GOT3 (cell line): ENCODE measurements around the gene FRMD4A.
"Not testable (repeated sequence)": the region's sequence is repeated elsewhere in the genome, so short reads cannot be mapped to it uniquely, and the experiment has no call there.

Source experiments
- DNase-seq: peaks from one replicate; lab custom pipeline; 2025; ENCODE audit warnings: mixed read lengths; lab: John Stamatoyannopoulos, UW

The FRMD4A gene

DNA sequence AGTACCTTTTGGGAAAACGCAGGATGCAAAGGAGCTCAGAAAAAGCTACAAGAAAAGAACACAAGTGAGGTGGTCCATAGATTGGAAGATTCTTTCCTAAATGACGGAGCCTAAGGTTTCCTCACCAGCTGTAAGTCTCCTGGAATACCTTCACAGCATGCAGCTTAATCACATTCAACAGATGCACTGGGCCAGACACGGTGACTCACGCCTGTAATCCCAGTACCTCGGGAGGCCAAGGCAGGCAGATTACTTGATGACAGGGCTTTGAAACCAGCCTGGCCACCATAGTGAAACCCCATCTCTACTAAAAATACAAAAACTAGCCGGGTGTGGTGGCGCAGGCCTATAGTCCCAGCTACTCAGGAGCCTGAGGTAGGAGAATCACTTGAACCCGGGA is 228.7 kb downstream of the FRMD4A start:
- no peak for DNase-seq

GRCh38 chr10:14099885-14100284 is 230.8 kb downstream of the FRMD4A start:
- no peak for DNase-seq

- no peak for DNase-seq
Observed at GRCh38 chr10:14093730-14094484, 236.8 kb downstream of the FRMD4A start.

GRCh38 chr10:14092799-14093198 is 237.9 kb downstream of the FRMD4A start:
- no peak for DNase-seq

DNA sequence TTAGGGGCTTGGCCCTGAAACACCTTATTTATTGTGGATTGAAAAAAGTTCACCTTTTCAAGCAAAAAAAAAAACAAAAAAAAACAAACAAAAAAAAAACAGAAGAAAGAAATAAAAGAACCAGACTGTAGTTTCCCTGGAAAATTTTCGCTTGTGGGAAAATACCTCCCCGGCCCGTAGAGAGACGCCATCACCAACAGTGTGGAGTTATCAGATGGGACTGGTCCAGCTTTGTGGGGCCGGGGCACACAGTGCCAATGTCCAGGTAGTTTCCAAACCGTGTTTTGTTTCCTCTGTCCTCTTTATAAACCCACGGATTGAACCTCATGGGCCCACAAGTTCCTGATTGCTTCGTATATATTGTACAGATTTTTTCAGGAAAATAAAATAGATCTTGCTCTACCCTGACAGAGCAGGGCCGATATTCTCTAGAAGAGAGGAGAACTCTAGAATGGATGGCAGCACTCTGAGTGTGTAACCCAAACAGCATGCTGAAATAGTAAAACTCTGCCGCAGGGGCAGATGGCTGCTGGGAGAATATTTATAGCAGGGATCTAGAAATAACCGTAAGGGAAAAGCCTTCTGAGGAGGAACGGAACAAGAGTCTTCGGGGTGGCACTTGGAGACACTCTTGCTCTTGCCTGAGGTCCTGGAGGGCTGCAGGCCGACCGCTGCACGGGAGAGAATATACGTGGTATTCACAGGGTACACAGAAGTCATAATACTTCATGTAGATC is 241.0 kb downstream of the FRMD4A start:
- no peak for DNase-seq

- DNase-seq: no peak
Observed at GRCh38 chr10:14087566-14087965, 243.2 kb downstream of the FRMD4A start.

DNA sequence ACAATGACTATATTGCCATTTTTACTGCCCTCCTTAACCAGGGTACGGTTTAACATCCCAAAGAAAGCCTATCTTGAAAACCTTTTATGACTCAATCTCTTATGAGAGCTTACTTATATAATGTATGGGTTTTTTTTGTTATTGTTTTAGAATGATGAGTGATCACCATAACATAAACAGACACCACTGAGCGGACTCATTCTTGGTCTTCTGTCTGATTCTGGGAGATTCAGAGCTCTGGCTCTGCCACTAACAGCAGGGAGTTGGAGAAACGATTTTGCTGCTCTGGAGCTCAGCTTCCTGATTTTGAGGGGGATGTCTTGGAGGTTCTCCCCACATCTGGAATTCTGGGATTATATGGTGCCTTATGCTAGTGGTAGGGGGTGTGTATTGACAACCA is 244.1 kb downstream of the FRMD4A start:
- no peak for DNase-seq

- DNase-seq: no peak
Observed at GRCh38 chr10:14084875-14085274, 245.8 kb downstream of the FRMD4A start.

DNA sequence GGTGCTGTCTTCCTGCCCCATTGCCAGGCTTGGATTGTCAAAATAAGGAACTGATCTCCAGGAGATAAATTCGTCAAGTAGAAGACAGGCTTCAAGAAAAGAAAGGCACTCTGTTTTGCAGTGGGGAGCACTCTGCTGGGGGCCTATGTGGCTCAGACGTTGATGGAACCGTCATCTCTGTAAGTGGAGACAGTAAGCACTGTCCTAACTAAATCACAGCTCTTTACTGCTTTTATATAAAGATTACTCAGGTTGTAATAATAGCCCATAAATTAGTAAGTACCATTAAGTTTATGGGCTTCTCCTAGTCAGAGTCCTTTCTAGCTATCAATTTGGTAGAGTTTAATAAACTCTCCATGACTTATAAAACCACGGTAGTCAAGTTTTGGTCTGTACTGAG is 249.9 kb downstream of the FRMD4A start:
- DNase-seq: no peak

DNA sequence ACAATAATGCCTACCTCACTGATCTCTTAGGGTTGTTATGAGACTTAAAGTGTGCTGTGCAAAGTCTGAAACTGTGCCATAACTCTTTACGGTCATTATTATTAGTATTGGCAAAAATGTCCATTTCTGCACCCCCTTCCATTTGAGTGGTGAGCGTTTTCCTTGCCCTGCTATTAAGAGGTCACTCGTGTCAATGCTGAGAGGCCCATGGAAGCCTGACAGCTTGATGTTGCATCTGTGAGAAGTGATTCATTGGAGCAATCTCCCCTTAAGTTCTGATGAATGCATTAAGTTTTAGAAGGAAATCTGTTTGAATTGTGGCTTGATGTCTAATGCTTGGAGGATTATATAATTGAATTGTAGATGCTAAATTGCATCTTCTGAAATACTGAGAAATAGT is 253.3 kb downstream of the FRMD4A start:
- no peak for DNase-seq

GRCh38 chr10:14074062-14074884 is 256.5 kb downstream of the FRMD4A start:
- DNase-seq: peak; percentile 75

- no peak for DNase-seq
Observed at GRCh38 chr10:14072541-14072940, 258.2 kb downstream of the FRMD4A start.

DNA sequence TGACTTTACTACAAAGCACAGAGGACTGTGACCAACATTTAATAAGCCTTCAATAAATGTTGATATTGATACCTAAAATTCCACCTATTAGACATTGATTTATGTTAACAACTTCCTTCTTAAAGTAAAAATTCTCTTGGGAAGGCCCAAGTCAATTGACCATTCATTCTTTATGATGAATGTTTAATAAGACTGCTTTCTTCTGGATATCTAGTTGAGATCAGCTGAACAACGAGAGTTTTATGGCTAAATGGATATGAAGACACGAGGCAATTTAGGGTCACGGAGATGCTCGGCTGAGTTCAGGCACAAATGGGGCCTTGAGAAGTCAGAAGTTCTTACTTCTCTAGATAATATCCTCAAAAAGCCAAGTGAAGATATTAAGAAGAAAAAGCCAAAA is 258.8 kb downstream of the FRMD4A start:
- no peak for DNase-seq

- DNase-seq: no peak
Observed at GRCh38 chr10:14068601-14069250, 262.0 kb downstream of the FRMD4A start.

- not testable (repeated sequence) for DNase-seq
Observed at GRCh38 chr10:14067638-14068037, 263.1 kb downstream of the FRMD4A start.

DNA sequence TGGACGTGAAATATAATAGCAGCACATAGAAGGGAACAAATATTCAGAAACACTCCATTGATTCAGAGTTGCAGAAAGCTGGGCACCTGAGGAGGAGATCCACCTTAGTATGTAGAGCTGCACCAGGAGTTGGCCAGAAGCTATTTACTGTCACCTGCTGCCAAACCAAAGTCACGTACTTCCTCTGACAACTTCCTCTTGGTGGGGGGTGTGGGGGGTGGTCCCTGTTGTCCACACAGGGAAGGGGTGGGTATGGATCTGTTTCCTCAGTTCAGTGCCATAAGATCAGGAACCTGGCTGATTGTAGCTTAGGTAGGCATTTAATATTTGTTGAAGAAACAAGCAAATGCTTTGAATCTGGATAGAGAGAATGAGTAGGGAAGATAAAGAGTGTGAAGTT is 264.6 kb downstream of the FRMD4A start:
- DNase-seq: no peak

- no peak for DNase-seq
Observed at GRCh38 chr10:14063531-14064285, 267.0 kb downstream of the FRMD4A start.

DNA sequence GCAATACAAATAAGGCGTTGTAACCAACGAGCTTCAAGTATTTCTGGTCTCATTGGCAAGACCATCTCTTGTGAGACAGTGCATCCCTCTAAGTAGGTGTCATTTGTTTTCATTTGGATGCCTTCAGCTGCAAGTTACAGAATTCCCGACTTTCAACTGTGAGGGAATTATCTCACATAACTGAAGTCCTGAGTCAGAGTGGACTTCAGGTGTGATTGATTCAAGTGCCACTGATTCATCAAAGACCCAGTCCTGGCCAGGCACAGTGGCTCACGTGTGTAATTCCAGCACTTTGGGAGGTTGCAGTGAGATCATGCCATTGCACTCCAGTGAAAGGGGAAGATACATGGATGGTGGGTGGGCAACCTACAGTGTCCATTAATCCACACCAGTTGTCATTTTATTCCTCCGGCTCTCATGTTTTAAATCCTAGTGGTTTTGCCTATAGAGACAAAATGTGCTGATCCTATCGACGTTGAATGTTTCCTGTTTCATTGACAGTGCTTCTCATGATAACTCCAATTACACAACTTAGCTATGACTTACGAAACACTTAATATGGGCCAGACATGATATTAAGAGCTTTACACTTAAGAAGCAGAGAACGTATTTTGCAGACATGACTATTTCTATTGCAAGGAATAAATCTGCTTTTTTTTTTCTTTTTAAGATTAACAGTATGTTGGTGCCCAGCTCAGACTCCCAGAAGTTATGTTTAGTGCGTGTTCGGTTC is 268.0 kb downstream of the FRMD4A start:
- no peak for DNase-seq

DNA sequence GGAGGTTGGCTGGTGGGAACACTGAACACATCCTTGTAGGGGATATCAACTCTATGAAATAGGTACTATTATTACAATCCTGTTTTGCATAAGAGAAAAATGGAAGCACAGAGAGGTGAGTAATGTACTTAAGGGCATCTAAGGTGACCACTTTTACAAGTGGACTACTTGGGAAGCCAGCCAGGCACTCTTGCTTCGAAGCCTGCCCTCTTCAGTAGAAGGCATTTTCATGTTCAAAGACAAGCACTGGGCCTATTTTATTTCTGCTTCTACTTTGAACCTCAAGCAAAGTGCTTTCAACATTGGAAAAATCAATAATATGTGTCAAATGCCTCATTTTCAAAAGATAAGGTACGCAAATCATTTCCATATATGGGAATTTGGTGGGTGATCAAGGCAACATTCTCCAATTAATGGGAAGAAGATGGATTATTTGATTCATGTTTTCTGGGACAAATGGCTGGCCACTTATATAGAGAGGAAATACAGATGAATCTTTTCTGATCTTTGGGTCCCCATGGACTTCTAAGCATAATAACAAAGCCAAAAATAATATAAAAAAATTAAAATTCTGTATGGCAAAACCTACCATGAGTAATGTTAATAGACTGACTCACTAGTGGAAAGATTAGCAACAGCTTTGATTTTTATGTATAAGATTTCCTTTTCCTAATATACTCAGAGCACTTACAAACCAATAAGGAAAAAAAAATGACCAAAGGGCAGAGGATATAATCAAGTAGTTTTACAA is 270.2 kb downstream of the FRMD4A start:
- no peak for DNase-seq
